HFFc6 (cell line): Measurements from ENCODE around the gene ABCA9. TPM values are rescaled to one million over a fixed set of nuclear protein-coding genes. Genes with fewer than 3 reads are reported as not detected.
"Not testable (repeated sequence)": the region's sequence is repeated elsewhere in the genome, so short reads cannot be mapped to it uniquely, and the experiment has no call there.

Experiments used
- DNase-seq: peaks from one replicate; pipeline ENCODE4 v3.0.0-alpha.2; 2018
- H3K27ac Mint-ChIP-seq: 2 replicates; pipeline ENCODE4 v1.8.0; 2020; ENCODE audit warnings: mild to moderate bottlenecking, mixed read lengths
- H3K27me3 Mint-ChIP-seq: 2 replicates; pipeline ENCODE4 v1.8.0; 2021; ENCODE audit warnings: mild to moderate bottlenecking, moderate library complexity, mixed read lengths; ENCODE audit not compliant: insufficient read depth
- H3K36me3 Mint-ChIP-seq: 2 replicates; pipeline ENCODE4 v1.8.0; 2021; ENCODE audit warnings: low read depth, mixed read lengths
- H3K4me1 Mint-ChIP-seq: 2 replicates; pipeline ENCODE4 v1.8.0; 2020; ENCODE audit warnings: low read depth, mixed read lengths
- H3K4me3 Mint-ChIP-seq: 2 replicates; pipeline ENCODE4 v1.8.0; 2020; ENCODE audit warnings: mild to moderate bottlenecking, moderate library complexity, mixed read lengths
- H3K9me3 Mint-ChIP-seq: 2 replicates; pipeline ENCODE4 v1.8.0; 2020; ENCODE audit warnings: mild to moderate bottlenecking, mixed read lengths
- total RNA-seq, 6 experiments: library from RNA; stranded (reverse); fragmentation: NEBNext Ultra II Directional; extraction: Animal tissue kit (Norgen Biotek cat#: 25700); gene quantifications; 2 replicates in 1 of 6; 3 replicates in 5 of 6; pipeline ENCODE4 v1.2.3, GENCODE V29; 2021
- TF ChIP-seq, protein P1 (sequence below): fragments of 200-600 bp; sonication (generic); IDR thresholded peaks from 2 replicates; pipeline ENCODE4 v1.5.0; 2021; ENCODE audit warnings: antibody characterized with exemption, mild to moderate bottlenecking

The ABCA9 gene
- total RNA-seq, 6 experiments from 2014 or later = not detected

- TF ChIP-seq, protein P1, sequence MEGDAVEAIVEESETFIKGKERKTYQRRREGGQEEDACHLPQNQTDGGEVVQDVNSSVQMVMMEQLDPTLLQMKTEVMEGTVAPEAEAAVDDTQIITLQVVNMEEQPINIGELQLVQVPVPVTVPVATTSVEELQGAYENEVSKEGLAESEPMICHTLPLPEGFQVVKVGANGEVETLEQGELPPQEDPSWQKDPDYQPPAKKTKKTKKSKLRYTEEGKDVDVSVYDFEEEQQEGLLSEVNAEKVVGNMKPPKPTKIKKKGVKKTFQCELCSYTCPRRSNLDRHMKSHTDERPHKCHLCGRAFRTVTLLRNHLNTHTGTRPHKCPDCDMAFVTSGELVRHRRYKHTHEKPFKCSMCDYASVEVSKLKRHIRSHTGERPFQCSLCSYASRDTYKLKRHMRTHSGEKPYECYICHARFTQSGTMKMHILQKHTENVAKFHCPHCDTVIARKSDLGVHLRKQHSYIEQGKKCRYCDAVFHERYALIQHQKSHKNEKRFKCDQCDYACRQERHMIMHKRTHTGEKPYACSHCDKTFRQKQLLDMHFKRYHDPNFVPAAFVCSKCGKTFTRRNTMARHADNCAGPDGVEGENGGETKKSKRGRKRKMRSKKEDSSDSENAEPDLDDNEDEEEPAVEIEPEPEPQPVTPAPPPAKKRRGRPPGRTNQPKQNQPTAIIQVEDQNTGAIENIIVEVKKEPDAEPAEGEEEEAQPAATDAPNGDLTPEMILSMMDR = no peak
- Mint-ChIP-seq H3K27me3 (no peaks in the 10 kb centered on the region), H3K4me3 (no peak overlapping the region), H3K27ac (no peak overlapping the region), H3K4me1 (no peaks in the 10 kb centered on the region), H3K36me3 (no peaks in the 10 kb centered on the region; the same call in 1 of the 2 replicates), H3K9me3 (peaks cover 4% of the 10 kb centered on the region)
- no peak for DNase-seq
Observed at GRCh38 chr17:68963958-68964357, 96.8 kb downstream of the ABCA9 start.

DNA sequence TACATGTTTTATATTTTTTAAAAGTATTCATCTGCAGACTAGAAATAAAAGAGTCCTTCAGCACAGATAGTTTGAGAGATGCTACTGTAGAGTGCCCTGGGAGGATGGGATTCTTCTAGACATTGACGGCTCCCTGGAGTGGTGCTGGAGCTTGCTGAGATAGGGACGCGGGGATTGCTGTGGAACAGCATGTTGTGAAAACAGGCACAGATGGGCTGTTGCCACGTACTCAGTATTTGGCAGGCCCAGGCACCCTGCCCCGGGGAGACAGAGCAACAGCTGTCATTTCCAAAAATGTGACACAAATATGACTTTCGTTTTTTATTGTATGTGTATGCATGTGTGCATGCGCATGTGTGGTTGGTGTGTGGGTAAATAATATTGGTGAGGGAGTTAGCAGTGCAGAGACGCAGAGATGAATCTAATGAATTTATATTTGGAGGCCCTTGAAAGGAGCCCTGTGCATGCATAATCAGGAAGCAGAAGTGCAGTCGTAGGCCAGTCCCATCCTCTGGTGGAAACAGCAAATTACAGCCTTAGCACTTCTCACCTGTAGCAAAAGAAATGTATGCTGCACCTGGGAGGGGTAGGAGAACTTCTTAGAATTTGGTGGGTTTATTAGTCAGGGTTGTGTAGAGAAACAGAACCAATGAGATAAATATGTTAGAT lies 99.4 kb downstream of the ABCA9 start:
- Mint-ChIP-seq H3K27me3 (no peaks in the 10 kb centered on the region), H3K4me3 (no peak overlapping the region), H3K4me1 (no peaks in the 10 kb centered on the region), H3K27ac (no peak overlapping the region), H3K36me3 (no peaks in the 10 kb centered on the region; the same call in 1 of the 2 replicates), H3K9me3 (peaks cover 4% of the 10 kb centered on the region)
- DNase-seq = no peak
- TF ChIP-seq, protein P1 = no peak

DNA sequence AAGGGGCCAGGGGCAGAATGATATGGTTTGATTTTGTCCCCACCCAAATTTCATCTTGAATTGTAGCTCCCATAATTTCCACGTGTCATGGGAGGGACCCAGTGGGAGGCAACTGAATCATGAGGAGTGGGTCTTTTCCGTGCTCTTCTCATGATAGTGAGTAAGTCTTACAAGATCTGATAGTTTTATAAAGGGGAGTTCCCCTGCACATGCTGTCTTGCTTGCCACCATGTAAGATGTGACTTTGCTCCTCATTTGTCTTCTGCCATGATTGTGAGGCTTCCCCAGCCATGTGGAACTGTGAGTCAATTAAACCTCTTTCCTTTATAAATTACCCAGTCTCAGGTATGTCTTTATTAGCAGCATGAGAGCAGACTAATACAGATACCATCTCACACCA lies 101.6 kb downstream of the ABCA9 start:
- H3K27me3 Mint-ChIP-seq, H3K9me3 Mint-ChIP-seq, H3K4me1 Mint-ChIP-seq, H3K4me3 Mint-ChIP-seq, H3K27ac Mint-ChIP-seq, H3K36me3 Mint-ChIP-seq, DNase-seq: not testable (repeated sequence)

GRCh38 chr17:68957944-68958343 lies 102.8 kb downstream of the ABCA9 start:
- peaks cover 7% of the 10 kb centered on the region for H3K9me3 Mint-ChIP-seq
- DNase-seq = no peak
- H3K4me1 Mint-ChIP-seq = no peaks in the 10 kb centered on the region
- H3K4me3 Mint-ChIP-seq = no peak overlapping the region
- H3K36me3 Mint-ChIP-seq = no peaks in the 10 kb centered on the region
- no peaks in the 10 kb centered on the region for H3K27me3 Mint-ChIP-seq
- no peak overlapping the region for H3K27ac Mint-ChIP-seq
- TF ChIP-seq, protein P1 = no peak

DNA sequence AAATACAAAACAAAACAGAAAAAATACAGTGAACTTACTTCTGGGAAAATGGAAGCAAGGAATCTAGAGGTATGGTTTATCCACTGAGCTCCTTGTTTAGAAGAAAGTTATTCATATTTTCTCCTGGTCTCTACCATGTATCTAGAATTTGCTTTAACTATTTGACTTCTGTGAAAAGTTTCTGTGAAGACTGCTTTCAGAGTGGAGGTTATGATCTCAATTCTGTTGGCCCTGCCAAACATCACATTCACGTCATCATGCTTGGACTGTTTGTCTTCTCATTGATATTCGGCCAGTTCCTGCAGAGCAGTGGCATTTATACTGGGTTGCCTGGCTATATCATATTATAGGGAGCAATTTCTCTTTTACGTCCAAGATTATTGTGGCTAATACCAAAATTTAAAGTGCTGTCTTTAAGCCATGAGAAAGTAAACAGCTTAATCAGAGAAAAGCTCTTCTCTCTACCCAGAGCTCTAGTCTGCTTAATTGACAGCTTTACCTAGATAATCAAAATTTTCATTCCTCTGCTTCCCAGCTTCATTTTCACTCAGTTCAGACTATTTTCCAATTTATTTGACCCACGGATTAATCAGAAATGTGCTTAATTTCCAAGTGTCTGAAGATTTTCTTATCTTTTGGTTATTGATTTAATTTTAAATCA lies 105.4 kb downstream of the ABCA9 start, which contains the start of gene ABCA8:
TSS of gene ABCA8 (minus strand) at position 212 of the 661 bp plus-strand sequence. CDS start 13,358 bp downstream, outside the sequence.
- Mint-ChIP-seq H3K27ac (no peak within 1 kb of the TSS), H3K4me1 (no peaks in the 10 kb centered on the region), H3K27me3 (no peaks in the 10 kb centered on the region), H3K36me3 (no peaks in the 10 kb centered on the region), H3K4me3 (no peak within 1 kb of the TSS), H3K9me3 (peaks cover 9% of the 10 kb centered on the region; the same call in 1 of the 2 replicates)
- DNase-seq = no peak
- TF ChIP-seq, protein P1 = no peak

- Mint-ChIP-seq H3K36me3 (no peaks in the 10 kb centered on the region), H3K27ac (no peak overlapping the region), H3K4me3 (no peak overlapping the region), H3K9me3 (peaks cover 14% of the 10 kb centered on the region), H3K4me1 (no peaks in the 10 kb centered on the region), H3K27me3 (no peaks in the 10 kb centered on the region)
- TF ChIP-seq, protein P1 = no peak
- DNase-seq = no peak
Observed at GRCh38 chr17:68954146-68954896, 106.4 kb downstream of the ABCA9 start.
